PC-9 (cell line): ENCODE measurements around the gene CEP170B. TPM values are rescaled to one million over a fixed set of nuclear protein-coding genes. Genes with fewer than 3 reads are reported as not detected.

Source experiments
- BruUV-seq: library from RNA; stranded (reverse); fragments of 400-500 nt; replicated peaks from 2 replicates; lab custom pipeline; 2021; lab: Mats Ljungman, UMichigan
- CTCF ChIA-PET: fragments of 300-600 bp; sonication (Branson Sonifier 250); formaldehyde crosslinking; loops from one replicate; lab custom pipeline; 2022; ENCODE audit warnings: antibody characterized with exemption; lab: Charles Lee
- POLR2A ChIA-PET: fragments of 300-600 bp; sonication (Branson Sonifier 250); formaldehyde crosslinking; loops from one replicate; lab custom pipeline; 2022; ENCODE audit warnings: antibody characterized with exemption; ENCODE audit not compliant: unreplicated experiment; lab: Charles Lee
- DNase-seq, 2 experiments: peaks; one replicate each; pipeline versions ENCODE4 v3.0.0 to v3.0.0-alpha.2; 2015 to 2022; ENCODE audit warnings: mixed read lengths in 1 of 2
- H2AFZ ChIP-seq: fragments of 200-600 bp; sonication (generic); 2 replicates; pipeline ENCODE4 v1.8.1; 2017; ENCODE audit warnings: antibody characterized with exemption
- H3F3A ChIP-seq: fragments of 200-600 bp; sonication (generic); 2 replicates; pipeline ENCODE4 v1.8.1; 2017; ENCODE audit warnings: antibody characterized with exemption, mild to moderate bottlenecking, low read depth; ENCODE audit not compliant: insufficient read depth
- H3K27ac ChIP-seq: fragments of 200-600 bp; sonication (generic); 2 replicates; pipeline ENCODE4 v1.6.1; 2016; ENCODE audit warnings: mixed run types
- H3K27me3 ChIP-seq: fragments of 200-600 bp; sonication (generic); 2 replicates; pipeline ENCODE4 v1.6.1; 2016; ENCODE audit warnings: low read depth, mixed run types; ENCODE audit not compliant: insufficient read depth
- H3K36me3 ChIP-seq: fragments of 200-600 bp; sonication (generic); 2 replicates; pipeline ENCODE4 v1.6.1; 2016; ENCODE audit warnings: low read depth, mixed run types
- H3K4me1 ChIP-seq: fragments of 200-600 bp; sonication (generic); replicated peaks from 2 replicates; pipeline ENCODE4 v1.6.1; 2016; ENCODE audit warnings: mixed run types; ENCODE audit not compliant: insufficient read depth
- H3K4me2 ChIP-seq: fragments of 200-600 bp; sonication (generic); 2 replicates; pipeline ENCODE4 v1.6.1; 2017; ENCODE audit warnings: mixed run types
- H3K4me3 ChIP-seq: fragments of 200-600 bp; sonication (generic); 2 replicates; pipeline ENCODE4 v1.6.1; 2016; ENCODE audit warnings: mixed run types
- H3K79me2 ChIP-seq: fragments of 200-600 bp; sonication (generic); 2 replicates; pipeline ENCODE4 v1.6.1; 2017; ENCODE audit warnings: low read depth, mixed run types
- H3K9me2 ChIP-seq: fragments of 200-600 bp; sonication (generic); 2 replicates; pipeline ENCODE4 v1.8.1; 2017; ENCODE audit warnings: mild to moderate bottlenecking; ENCODE audit not compliant: insufficient read depth
- H3K9me3 ChIP-seq: fragments of 200-600 bp; sonication (generic); 2 replicates; pipeline ENCODE4 v1.8.1; 2016; ENCODE audit warnings: low read depth; ENCODE audit not compliant: insufficient read depth
- H4K20me1 ChIP-seq: fragments of 200-600 bp; sonication (generic); 2 replicates; pipeline ENCODE4 v1.8.1; 2017; ENCODE audit not compliant: insufficient read depth
- CTCF ChIP-seq: fragments of 200-600 bp; sonication (generic); conservative IDR thresholded peaks from 2 replicates; pipeline ENCODE4 v1.6.1; 2017; ENCODE audit warnings: mixed run types, antibody characterized with exemption, mild to moderate bottlenecking, moderate library complexity
- EZH2 ChIP-seq: fragments of 200-600 bp; sonication (generic); IDR thresholded peaks from 2 replicates; pipeline ENCODE4 v1.8.0; 2017; ENCODE audit warnings: antibody characterized with exemption, low read depth
- intact Hi-C: fragments of 100-400 bp; cut with micrococcal nuclease; formaldehyde crosslinking; loops from one replicate; pipeline ENCODE4 v1.10.0; 2022; ENCODE audit not compliant: unreplicated experiment
- total RNA-seq: library from RNA; stranded (reverse); gene quantifications from 2 replicates; pipeline ENCODE4 v1.2.3, GENCODE V29; 2021

CEP170B gene
- total RNA-seq, 1 experiment from 2014 or later = 25.7 TPM

- ChIA-PET CTCF (interaction anchor here (0.9 kb wide), 1 partner anchor 36 kb away, joined by 3 read pairs; no protein-coding TSS in a partner anchor), POLR2A (interaction anchor here (0.7 kb wide), 1 partner anchor 39 kb away, joined by 5 read pairs; no protein-coding TSS in a partner anchor)
- Histone ChIP-seq H3F3A (peaks cover 3% of the 10 kb centered on the region; the same call in 1 of the 2 replicates), H3K9me2 (no peaks in the 10 kb centered on the region), H3K27me3 (peaks cover 21% of the 10 kb centered on the region; the same call in 1 of the 2 replicates), H3K4me2 (peak overlapping the region; percentile 90), H4K20me1 (no peaks in the 10 kb centered on the region), H3K27ac (no peak overlapping the region), H2AFZ (peak overlapping the region; percentile 86), H3K4me3 (peak overlapping the region; percentile 71), H3K4me1 (no peaks in the 10 kb centered on the region), H3K9me3 (no peaks in the 10 kb centered on the region), H3K79me2 (no peaks in the 10 kb centered on the region), H3K36me3 (no peaks in the 10 kb centered on the region)
- TF ChIP-seq EZH2 (no peak), CTCF (peak; percentile 69)
- intact Hi-C loops = loop anchor here (5.0 kb wide), 1 partner anchor 34 kb away; no protein-coding TSS in a partner anchor
- peak; percentile 38 to 77 for DNase-seq
- no TSS peak for BruUV-seq
Measured at GRCh38 chr14:104932676-104933631, 67.9 kb downstream of the CEP170B start.

- no peak overlapping the region for H3K4me3 ChIP-seq
- H3K9me3 ChIP-seq = no peaks in the 10 kb centered on the region
- H4K20me1 ChIP-seq = no peaks in the 10 kb centered on the region
- H2AFZ ChIP-seq = no peak overlapping the region
- H3K36me3 ChIP-seq = no peaks in the 10 kb centered on the region
- no peak overlapping the region for H3K27ac ChIP-seq
- intact Hi-C loops = loop anchor here (5.0 kb wide), 1 partner anchor 33 kb away; no protein-coding TSS in a partner anchor
- no TSS peak for BruUV-seq
- ChIA-PET CTCF (interaction anchor here (0.7 to 0.9 kb wide), 2 partner anchors 26 to 35 kb away, joined by 3 read pairs; no protein-coding TSS in a partner anchor), POLR2A (no interaction called here)
- no peak for DNase-seq
- TF ChIP-seq CTCF (no peak), EZH2 (no peak)
- H3K27me3 ChIP-seq = peaks cover 32% of the 10 kb centered on the region; the same call in 1 of the 2 replicates
- H3K9me2 ChIP-seq = no peaks in the 10 kb centered on the region
- H3K79me2 ChIP-seq = no peaks in the 10 kb centered on the region
- no peaks in the 10 kb centered on the region for H3K4me1 ChIP-seq
- H3F3A ChIP-seq = peaks cover 3% of the 10 kb centered on the region; the same call in 1 of the 2 replicates
- H3K4me2 ChIP-seq = no peak overlapping the region
Measured at GRCh38 chr14:104933746-104934733, 69.0 kb downstream of the CEP170B start.
